Renal cortex interstitium (tissue), 11 donors: ENCODE data around the gene TFAM. TPM values are rescaled to one million over a fixed set of nuclear protein-coding genes. Genes with fewer than 3 reads are reported as not detected.
A peak's percentile ranks its signal among the peaks of the same experiment; 100 is the strongest.

Experiments used
- DNase-seq, 11 donors: peaks; one replicate each; pipeline ENCODE4 v3.0.0-alpha.2; 2013; ENCODE audit warnings: low read depth in 9 of 11, low spot score in 4 of 11; ENCODE audit errors: extremely low read depth in 1 of 11
- polyA plus RNA-seq, 3 donors: library from polyadenylated mRNA; unstranded; fragments of 120-200 nt; gene quantifications; one replicate each; pipeline ENCODE4 v1.2.1, GENCODE V29; 2013; ENCODE audit not compliant: insufficient read length in 3 of 3

TFAM gene
- polyA plus RNA-seq, 3 donors = 70.9 to 87.3 (median 71.8) TPM

DNA sequence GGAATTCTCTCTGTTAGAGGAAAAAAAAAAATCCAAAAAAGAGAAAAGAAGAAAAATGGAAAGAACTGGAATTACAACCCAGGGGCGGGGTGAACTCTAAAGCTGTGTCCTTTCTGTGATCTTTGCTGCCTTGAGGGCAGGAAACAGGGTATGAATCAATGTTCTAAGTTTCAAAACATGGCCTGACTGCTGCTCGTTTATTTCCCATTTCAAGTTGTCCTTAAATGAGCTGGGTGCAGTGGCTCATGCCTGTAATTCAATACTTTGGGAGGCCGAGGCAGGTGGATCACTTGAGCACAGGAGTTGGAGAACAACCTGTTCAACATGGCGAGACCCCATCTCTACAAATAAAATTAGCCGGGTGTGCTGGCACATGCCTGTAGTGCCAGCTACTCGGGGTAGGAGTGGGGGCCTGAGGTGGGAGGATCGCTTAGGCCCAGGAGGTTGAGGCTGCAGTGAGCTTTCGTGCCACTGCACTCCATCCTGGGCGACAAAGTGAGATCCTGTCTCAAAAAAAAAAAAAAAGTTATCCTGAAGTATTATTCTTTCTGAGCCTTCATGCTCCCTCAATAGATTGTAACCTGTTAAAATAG, 24.7 kb upstream of the TFAM start:
- no peak for DNase-seq

DNA sequence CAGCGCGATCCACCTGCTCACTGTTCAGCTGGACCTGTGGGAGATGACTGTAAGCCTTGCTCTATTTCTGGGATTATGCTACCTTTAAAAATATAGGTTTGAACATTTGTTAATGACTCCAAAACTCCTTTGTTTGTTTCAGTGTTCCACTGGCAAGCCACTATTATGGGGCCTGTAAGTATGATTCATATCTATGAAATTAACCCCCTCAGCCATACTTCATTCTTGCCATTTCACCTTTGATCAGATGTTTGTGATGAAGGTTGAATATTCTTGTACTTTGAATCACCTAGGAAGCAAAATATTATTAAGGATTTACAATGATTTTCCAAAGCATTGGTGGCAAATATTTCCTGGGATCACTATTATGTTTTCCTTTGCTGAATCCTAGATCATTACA, 23.9 kb upstream of the TFAM start:
- DNase-seq = no peak

DNA sequence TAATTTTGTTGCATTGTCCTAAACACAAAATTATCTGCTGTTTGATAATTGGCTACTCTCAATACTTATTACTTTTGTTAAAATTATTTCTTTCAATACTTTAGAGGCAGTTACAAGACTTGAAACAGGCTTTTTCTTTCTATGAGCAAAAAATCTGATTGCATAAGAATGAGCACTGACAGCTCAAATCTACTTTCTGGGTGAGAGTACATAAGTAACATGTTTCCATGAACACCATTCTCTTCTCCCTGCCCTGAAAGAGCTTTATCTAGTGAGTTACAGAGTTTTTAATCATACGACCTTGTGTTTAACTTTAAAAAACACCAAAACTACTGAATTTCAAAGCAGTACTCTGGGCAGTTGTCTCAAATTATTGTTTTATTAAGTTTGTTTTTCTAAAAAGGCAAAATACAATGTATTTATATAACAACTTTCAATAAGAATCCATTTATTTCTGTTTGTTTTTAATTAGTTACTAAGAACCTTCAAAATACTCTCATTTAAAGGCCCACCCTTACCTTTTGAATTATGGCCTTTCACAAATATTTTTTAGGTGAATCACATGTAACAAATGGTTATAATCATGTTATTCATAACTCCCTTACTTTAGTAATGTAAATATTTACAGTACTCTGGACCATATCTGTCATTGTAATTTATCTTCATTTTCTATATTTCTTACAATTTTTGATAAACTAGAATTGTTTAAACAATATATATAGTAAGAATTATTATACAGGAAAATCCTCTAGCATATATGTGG, 23.0 kb upstream of the TFAM start:
- no peak for DNase-seq

- DNase-seq = no peak
These were observed 18.1 kb upstream of the TFAM start for GRCh38 chr10:58367069-58367468.

- DNase-seq = no peak
These were observed 13.7 kb upstream of the TFAM start for GRCh38 chr10:58371473-58371872.

GRCh38 chr10:58372607-58373441, 12.4 kb upstream of the TFAM start:
- no peak for DNase-seq

DNA sequence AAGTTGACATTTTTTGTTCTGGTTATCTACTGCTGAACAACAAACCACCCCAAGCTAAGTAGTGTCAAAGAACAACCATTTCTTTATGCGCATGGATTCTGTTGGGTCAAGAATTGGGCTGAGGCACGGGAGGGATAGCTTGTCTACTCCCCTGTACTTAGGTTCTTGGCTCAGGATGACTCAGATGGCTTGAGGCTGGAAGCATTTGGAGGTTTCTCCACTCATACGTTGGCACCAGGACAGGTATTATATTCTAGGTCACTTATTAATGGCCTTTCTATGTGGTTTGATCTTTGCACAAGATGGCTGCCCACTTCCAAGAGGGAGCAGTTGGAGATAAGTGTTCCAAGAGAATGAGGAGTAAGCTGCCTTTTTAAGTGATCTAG, 11.8 kb upstream of the TFAM start:
- DNase-seq = no peak

- DNase-seq = no peak
These were observed 2.7 kb upstream of the TFAM start for GRCh38 chr10:58382489-58382995.

DNA sequence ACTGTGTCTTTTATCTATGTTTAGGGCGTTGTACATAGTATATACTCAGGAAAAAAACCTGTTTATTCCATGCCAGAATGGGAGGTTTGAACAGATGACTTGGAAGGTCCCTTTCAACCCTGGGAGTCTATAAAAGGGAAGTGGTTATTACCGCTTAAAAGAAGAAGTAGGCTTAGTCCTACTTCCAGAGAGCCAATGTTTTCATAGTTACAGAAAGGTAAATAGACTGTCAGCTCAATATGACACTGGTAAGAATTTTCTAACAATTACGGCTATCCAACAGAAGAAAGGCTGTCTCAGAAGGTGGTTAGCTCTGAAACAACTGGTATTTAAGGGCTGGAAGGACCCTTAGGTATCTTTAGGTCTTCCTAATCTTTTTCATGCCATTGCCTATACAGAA, 1.1 kb upstream of the TFAM start:
- DNase-seq = no peak

DNA sequence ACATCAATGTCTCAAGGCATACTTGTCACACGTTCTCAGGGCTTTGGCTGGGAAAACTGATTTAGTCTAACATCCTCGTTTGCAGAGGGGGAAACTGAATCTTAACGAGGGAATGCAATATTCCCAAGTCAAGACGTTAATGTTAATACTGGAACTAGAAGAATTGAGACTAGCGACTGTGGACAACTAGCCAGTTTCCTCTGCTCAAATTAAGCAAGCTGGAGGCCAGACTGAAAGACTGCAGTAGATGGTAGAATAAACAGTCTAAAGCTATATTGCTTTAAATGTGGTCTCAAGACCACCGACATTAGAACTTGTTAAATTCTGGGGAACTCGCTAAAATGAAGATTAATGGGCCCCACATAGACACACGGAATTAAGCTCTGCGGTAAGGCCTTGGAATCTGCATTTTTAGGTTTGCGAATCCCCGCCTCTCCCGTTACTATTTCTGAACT, 639 bp upstream of the TFAM start:
- peak in 2 of 11 donors; percentile 3 to 10 for DNase-seq

DNA sequence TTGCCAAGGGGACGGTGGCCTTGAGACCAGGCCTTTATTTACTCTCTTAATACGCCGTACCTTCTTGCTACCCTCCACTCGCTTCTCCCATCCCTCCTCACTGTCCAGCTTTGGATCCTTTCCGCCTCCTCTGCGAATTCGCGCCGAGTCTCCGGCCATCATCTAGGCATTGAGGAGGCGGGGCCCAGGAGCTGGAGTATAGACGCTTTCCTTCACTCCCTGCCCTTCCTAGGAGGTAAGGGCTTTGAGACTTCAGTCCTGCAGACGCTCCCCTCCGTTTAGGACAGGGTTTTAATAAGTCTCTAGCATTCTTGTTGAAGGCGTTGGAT, 538 bp downstream of the TFAM start:
- DNase-seq = peak in 4 of 11 donors; percentile 3 to 15 (median 4)

- DNase-seq = no peak
These were observed 3.8 kb downstream of the TFAM start for GRCh38 chr10:58389024-58389423.

DNA sequence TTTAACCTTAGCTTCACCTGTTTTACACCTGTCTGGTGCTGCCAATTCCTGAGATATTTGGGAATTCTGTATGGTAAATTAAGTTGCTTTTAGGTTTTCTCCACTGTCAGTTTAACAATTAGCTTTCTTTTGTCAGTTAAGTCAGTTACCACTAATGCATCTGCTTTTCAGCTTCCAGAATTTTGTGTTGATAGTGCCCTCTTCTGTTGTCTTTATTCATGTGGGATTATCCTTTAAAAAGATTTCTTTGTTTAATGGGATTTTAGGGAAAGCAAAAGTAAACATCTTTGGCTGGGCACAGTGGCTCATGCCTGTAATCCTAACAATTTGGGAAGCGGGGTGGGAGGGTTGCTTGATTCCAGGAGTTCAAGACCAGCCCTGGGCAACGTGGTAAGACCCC, 8.1 kb downstream of the TFAM start:
- DNase-seq = no peak

DNA sequence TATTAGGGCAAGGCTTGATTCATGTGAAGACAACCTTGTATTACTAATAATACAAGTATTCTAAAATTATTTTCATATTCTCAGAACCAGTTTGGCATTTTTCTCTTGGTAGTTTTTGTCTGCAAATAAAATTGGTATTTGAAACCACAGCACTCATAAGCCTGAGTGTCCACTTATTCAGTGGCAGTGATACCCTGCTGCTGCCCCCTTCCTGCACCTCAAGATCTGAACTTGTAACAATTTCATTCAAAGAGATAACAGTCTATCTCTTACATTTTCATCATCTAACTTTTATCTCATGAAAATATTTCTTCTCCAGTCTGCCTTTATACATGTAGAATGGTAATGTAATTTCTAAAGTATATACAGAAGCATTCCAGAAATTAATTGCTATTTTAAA, 9.3 kb downstream of the TFAM start:
- no peak for DNase-seq

DNA sequence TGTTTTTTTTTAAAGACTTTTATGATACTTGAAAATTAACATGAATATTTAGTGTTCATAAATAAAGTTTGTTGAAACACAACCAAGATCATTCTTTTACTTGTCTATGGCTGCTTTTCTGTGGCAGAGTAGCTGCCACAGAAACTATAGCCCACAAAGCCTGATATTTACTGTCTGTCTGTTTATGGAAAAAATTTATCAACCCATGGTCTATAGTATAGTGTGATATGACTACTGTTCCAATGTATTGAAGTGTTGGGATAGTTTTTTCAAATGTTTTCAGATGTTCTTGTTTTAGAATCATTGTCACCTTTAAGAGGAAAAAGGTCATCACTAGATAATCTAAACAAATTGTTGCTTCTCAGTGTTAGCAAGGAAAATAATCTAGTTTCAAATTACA, 10.8 kb downstream of the TFAM start:
- no peak for DNase-seq

DNA sequence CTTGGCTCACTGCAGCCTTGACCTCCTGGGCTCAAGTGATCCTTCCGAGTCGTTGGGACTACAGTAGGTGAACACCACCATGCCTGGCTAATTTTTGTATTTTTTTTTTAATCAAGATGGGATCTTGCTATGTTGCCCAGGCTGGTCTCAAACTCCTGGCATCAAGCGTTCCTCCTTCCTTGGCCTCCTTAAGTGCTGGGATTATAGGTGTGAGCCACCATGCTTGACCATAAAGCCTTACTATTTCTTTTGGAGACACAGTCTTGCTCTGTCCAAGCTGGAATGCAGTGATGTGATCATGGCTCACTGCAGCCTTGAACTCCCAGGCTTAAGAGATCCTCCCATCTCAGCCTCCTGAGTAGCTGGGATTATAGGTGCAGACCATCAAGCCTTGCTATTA, 12.6 kb downstream of the TFAM start:
- no peak for DNase-seq

DNA sequence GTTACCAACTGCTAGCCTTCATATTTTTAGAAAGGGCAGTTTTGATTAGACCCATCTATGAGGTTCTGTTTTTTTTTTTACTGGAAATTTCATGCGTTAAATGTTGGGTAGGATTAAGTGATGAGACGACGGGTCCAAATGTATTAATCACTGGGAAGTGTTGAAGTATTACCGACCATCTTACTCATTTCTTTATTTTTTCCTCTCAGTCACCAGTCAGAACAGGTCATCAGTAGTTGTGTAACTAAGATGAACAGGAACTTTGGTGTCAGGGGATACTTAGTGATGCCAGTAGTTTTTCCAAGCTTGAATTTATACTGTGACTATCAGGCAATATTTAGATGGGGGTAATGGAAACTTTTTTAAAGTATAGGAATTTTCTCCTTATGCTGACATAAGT, 14.2 kb downstream of the TFAM start:
- DNase-seq = no peak

DNA sequence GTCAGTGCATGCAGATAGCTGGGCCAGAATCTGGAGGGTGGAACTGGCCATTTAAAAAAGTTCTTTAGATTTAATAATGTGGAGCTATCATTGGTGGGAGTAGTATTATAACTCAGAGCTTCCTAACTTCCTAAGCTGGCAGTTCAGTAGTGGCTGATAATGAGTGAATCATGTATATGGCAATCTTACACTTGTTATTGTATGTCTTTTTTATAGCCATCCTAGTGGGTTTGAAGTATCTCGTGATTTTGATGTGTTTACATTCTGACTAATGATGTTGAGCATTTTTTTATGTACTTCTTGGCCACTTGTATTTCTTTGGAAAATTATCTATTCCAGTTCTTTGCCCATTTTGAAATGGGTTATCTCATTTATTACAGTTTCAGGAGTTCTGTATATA, 15.4 kb downstream of the TFAM start:
- DNase-seq = no peak

DNA sequence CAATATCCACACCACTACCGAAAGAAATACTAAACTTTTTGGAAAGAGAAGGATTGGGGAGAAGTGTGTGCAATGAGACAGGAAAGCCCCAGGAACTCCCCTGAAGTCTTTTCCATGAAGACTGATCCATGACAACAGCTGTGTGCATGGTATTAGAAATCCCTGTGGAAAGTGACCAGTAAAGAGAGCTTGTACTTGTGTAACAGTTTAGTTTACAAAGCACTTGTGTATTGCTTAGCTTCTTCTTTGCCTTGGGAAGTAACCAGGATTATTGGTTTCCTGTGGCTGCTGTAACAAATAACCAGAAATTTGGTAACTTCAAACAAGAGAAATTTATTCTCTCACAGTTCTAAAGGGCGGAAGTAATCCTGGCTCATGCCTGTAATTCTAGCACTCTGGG, 18.8 kb downstream of the TFAM start:
- DNase-seq = no peak

GRCh38 chr10:58409956-58410610, 24.9 kb downstream of the TFAM start:
- no peak for DNase-seq
